CD4-positive, alpha-beta T cell treated with Interleukin-17A for 4 hours (primary cell): ENCODE results near the gene SBK3.
"Not testable (repeated sequence)": the region's sequence is repeated elsewhere in the genome, so short reads cannot be mapped to it uniquely, and the experiment has no call there.

Experiments
- DNase-seq: peaks from one replicate; pipeline ENCODE4 v3.0.0-alpha.2; 2020; ENCODE audit warnings: mixed read lengths

The SBK3 gene

GRCh38 chr19:55508120-55508519 is 37.2 kb downstream of the SBK3 start:
- DNase-seq = no peak

GRCh38 chr19:55504981-55505380 is 40.4 kb downstream of the SBK3 start:
- DNase-seq = no peak

- DNase-seq = no peak
These were observed 41.1 kb downstream of the SBK3 start for GRCh38 chr19:55504252-55504603.

- peak; percentile 95 for DNase-seq
These were observed 41.7 kb downstream of the SBK3 start for GRCh38 chr19:55503502-55504251.

- no peak for DNase-seq
These were observed 42.2 kb downstream of the SBK3 start for GRCh38 chr19:55503157-55503501.

GRCh38 chr19:55502197-55502952 is 43.0 kb downstream of the SBK3 start:
- DNase-seq = no peak

GRCh38 chr19:55500368-55500952 is 44.9 kb downstream of the SBK3 start:
- DNase-seq = no peak

GRCh38 chr19:55498246-55498840 is 47.0 kb downstream of the SBK3 start:
- no peak for DNase-seq

GRCh38 chr19:55497763-55498162 is 47.6 kb downstream of the SBK3 start:
- DNase-seq = no peak

GRCh38 chr19:55496820-55497219 is 48.5 kb downstream of the SBK3 start:
- DNase-seq = not testable (repeated sequence)

GRCh38 chr19:55495646-55496349 is 49.5 kb downstream of the SBK3 start:
- DNase-seq = no peak

GRCh38 chr19:55494172-55494761 is 51.1 kb downstream of the SBK3 start:
- DNase-seq = no peak

- DNase-seq = no peak
These were observed 51.6 kb downstream of the SBK3 start for GRCh38 chr19:55493645-55494171.

- DNase-seq = no peak
These were observed 52.2 kb downstream of the SBK3 start for GRCh38 chr19:55493052-55493644.

- DNase-seq = no peak
These were observed 52.9 kb downstream of the SBK3 start for GRCh38 chr19:55492362-55492944.

- no peak for DNase-seq
These were observed 53.6 kb downstream of the SBK3 start for GRCh38 chr19:55491546-55492360.
